CD14-positive monocyte (primary cell): Measurements from ENCODE around the gene GUSB. TPM values are rescaled to one million over a fixed set of nuclear protein-coding genes. Genes with fewer than 3 reads are reported as not detected.

Experiments used
- DNase-seq, 3 donors: peaks; one replicate each; pipeline ENCODE4 v3.0.0-alpha.2; 2011 to 2022
- H2AFZ ChIP-seq: 2 replicates; pipeline ENCODE4 v1.6.0; 2012; ENCODE audit warnings: mild to moderate bottlenecking, low read depth, low read length, inconsistent platforms; ENCODE audit not compliant: insufficient read depth, poor library complexity, severe bottlenecking
- H3K27ac ChIP-seq, 2 donors: 1 replicate in 1 of 2; 2 replicates in 1 of 2; pipeline ENCODE4 v1.5.1; 2012 to 2013; ENCODE audit warnings: low read length in 2 of 2, control low read depth in 1 of 2, inconsistent platforms in 1 of 2, low read depth in 1 of 2, mild to moderate bottlenecking in 1 of 2
- H3K27me3 ChIP-seq, 2 donors: one replicate each; pipeline versions ENCODE4 v1.6.0 to v1.6.1; 2011 to 2013; ENCODE audit warnings: low read length in 2 of 2; ENCODE audit not compliant: control insufficient read depth in 2 of 2, insufficient read depth in 2 of 2
- H3K36me3 ChIP-seq, 2 donors: replicated peaks in 1 of 2; 1 replicate in 1 of 2; 2 replicates in 1 of 2; pipeline versions ENCODE4 v1.5.1 to v1.6.1; 2012 to 2013; ENCODE audit warnings: low read length in 2 of 2, control low read depth in 1 of 2, inconsistent platforms in 1 of 2, mild to moderate bottlenecking in 1 of 2; ENCODE audit not compliant: insufficient read depth in 2 of 2, control insufficient read depth in 1 of 2
- H3K4me1 ChIP-seq, 2 donors: 1 replicate in 1 of 2; 2 replicates in 1 of 2; pipeline versions ENCODE4 v1.5.1 to v1.6.1; 2012 to 2013; ENCODE audit warnings: low read length in 2 of 2, control low read depth in 1 of 2, inconsistent platforms in 1 of 2, mild to moderate bottlenecking in 1 of 2, moderate library complexity in 1 of 2; ENCODE audit not compliant: insufficient read depth in 2 of 2, control insufficient read depth in 1 of 2
- H3K4me2 ChIP-seq: replicated peaks from 2 replicates; pipeline ENCODE3; 2012; ENCODE audit warnings: low read length, moderate library complexity, mild to moderate bottlenecking; ENCODE audit not compliant: poor library complexity, severe bottlenecking; ENCODE audit errors: extremely low read depth
- H3K4me3 ChIP-seq, 3 experiments: fragments of 200-600 bp in 1 of 3; sonication (generic) in 1 of 3; replicated peaks in 1 of 3; 1 replicate in 2 of 3; 2 replicates in 1 of 3; pipeline ENCODE4 v1.5.1; 2011 to 2013; ENCODE audit warnings: low read length in 3 of 3, mild to moderate bottlenecking in 3 of 3, control low read depth in 2 of 3, low read depth in 2 of 3, inconsistent platforms in 1 of 3, moderate library complexity in 1 of 3
- H3K79me2 ChIP-seq: 2 replicates; pipeline ENCODE4 v1.6.0; 2012; ENCODE audit warnings: mild to moderate bottlenecking, control low read depth, inconsistent platforms, low read length, moderate library complexity; ENCODE audit not compliant: insufficient read depth
- H3K9ac ChIP-seq: 2 replicates; pipeline ENCODE4 v1.6.0; 2017; ENCODE audit warnings: low read length, mild to moderate bottlenecking; ENCODE audit not compliant: insufficient read depth, poor library complexity, severe bottlenecking
- H3K9me3 ChIP-seq, 2 donors: replicated peaks in 1 of 2; 1 replicate in 1 of 2; 2 replicates in 1 of 2; pipeline versions ENCODE4 v1.5.1 to v1.6.1; 2012 to 2013; ENCODE audit warnings: low read length in 2 of 2, control low read depth in 1 of 2; ENCODE audit not compliant: control insufficient read depth in 1 of 2, insufficient read depth in 1 of 2
- H4K20me1 ChIP-seq: 2 replicates; pipeline ENCODE4 v1.6.0; 2012; ENCODE audit warnings: mild to moderate bottlenecking, low read length, control low read depth, moderate library complexity; ENCODE audit not compliant: insufficient read depth
- H3K27ac Mint-ChIP-seq, 7 donors: one replicate each; pipeline ENCODE4 v1.8.0; 2020; ENCODE audit warnings: mild to moderate bottlenecking in 7 of 7, mixed read lengths in 7 of 7, moderate library complexity in 6 of 7, inconsistent platforms in 2 of 7
- H3K27me3 Mint-ChIP-seq, 3 donors: one replicate each; pipeline ENCODE4 v1.8.0; 2021 to 2022; ENCODE audit warnings: low read depth in 3 of 3, mild to moderate bottlenecking in 3 of 3, mixed read lengths in 3 of 3, moderate library complexity in 3 of 3, inconsistent platforms in 1 of 3
- H3K36me3 Mint-ChIP-seq, 2 donors: one replicate each; pipeline ENCODE4 v1.8.0; 2020; ENCODE audit warnings: mixed read lengths in 2 of 2, inconsistent platforms in 1 of 2, mild to moderate bottlenecking in 1 of 2
- H3K4me1 Mint-ChIP-seq: one replicate; pipeline ENCODE4 v1.8.0; 2020; ENCODE audit warnings: mild to moderate bottlenecking, mixed read lengths
- H3K4me3 Mint-ChIP-seq, 2 donors: one replicate each; pipeline ENCODE4 v1.8.0; 2020; ENCODE audit warnings: mild to moderate bottlenecking in 2 of 2, mixed read lengths in 2 of 2, moderate library complexity in 1 of 2
- H3K9me3 Mint-ChIP-seq, 7 donors: one replicate each; pipeline ENCODE4 v1.8.0; 2020 to 2022; ENCODE audit warnings: mixed read lengths in 7 of 7, mild to moderate bottlenecking in 6 of 7, moderate library complexity in 6 of 7, inconsistent platforms in 2 of 7
- WGBS: methylation state at CpG from one replicate; pipeline ENCODE4 v1.1.5; 2013; ENCODE audit warnings: missing lambda C conversion rate; ENCODE audit not compliant: insufficient coverage; 5-methylcytosine and 5-hydroxymethylcytosine counted together
- intact Hi-C, 2 donors: fragments of 100-400 bp; cut with micrococcal nuclease; formaldehyde crosslinking; loops; one replicate each; pipeline versions ENCODE4 v1.15.0 to v1.15.1; 2023
- polyA plus RNA-seq, 3 donors: library from polyadenylated mRNA; depleted of rRNA in 1 of 3; unstranded in 2 of 3; stranded (reverse) in 1 of 3; fragments of 300-500 nt in 2 of 3; fragments of >200 nt in 1 of 3; fragmentation: Illumina TruSeq in 2 of 3; gene quantifications; 1 replicate in 2 of 3; 2 replicates in 1 of 3; pipeline ENCODE4 v1.2.3, GENCODE V29; 2012 to 2021
- TF ChIP-seq, protein P1 (sequence below): fragments of 200-600 bp; IDR thresholded peaks from one replicate; pipeline ENCODE4 v1.8.0; 2022; ENCODE audit warnings: antibody characterized with exemption, mild to moderate bottlenecking

The GUSB gene
- polyA plus RNA-seq, 3 donors: 113 to 121 (median 115) TPM

DNA sequence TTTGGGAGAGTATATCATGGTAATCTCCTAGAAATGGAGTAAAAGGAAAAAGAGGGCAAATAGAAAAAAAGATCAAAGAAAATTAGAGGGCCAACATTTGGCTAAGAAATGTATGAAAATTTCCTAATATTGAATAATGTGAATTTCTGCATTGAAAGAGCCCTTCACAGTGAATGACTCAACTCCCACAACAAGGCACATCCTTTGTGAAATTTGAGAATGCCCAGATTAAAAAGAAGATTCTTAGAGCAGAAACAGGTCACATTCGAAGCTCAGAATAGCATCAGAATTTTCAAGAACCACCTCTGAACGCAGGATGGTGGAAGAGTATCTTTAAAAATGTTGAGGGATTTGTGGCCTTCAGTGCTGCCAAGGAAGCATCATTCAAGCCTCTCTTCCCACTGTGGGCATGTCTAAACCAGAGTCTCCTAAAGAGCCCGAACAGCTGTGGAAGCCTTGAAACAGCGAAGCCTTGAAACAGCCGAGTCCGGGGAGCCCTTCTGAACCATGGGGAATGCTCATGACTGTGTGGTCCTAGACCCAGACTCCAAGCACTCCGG lies 43.6 kb downstream of the GUSB start:
- Histone ChIP-seq H4K20me1 (no peaks in the 10 kb centered on the region), H3K4me2 (no peak overlapping the region), H3K79me2 (peaks cover 7% of the 10 kb centered on the region), H3K9me3 (no peaks in the 10 kb centered on the region), H3K27me3 (no peaks in the 10 kb centered on the region), H3K9ac (no peak overlapping the region), H3K27ac (no peak overlapping the region), H3K4me1 (no peaks in the 10 kb centered on the region), H2AFZ (no peak overlapping the region), H3K36me3 (peaks cover 0 to 10% of the 10 kb centered on the region in 2 donors), H3K4me3 (no peak overlapping the region)
- Mint-ChIP-seq H3K27me3 (no peaks in the 10 kb centered on the region), H3K27ac (no peak overlapping the region), H3K4me3 (no peak overlapping the region), H3K36me3 (peaks cover 7 to 9% of the 10 kb centered on the region in 2 donors), H3K9me3 (peaks cover 0 to 2% (median 0%) of the 10 kb centered on the region in 7 donors), H3K4me1 (no peaks in the 10 kb centered on the region)
- TF ChIP-seq, protein P1, sequence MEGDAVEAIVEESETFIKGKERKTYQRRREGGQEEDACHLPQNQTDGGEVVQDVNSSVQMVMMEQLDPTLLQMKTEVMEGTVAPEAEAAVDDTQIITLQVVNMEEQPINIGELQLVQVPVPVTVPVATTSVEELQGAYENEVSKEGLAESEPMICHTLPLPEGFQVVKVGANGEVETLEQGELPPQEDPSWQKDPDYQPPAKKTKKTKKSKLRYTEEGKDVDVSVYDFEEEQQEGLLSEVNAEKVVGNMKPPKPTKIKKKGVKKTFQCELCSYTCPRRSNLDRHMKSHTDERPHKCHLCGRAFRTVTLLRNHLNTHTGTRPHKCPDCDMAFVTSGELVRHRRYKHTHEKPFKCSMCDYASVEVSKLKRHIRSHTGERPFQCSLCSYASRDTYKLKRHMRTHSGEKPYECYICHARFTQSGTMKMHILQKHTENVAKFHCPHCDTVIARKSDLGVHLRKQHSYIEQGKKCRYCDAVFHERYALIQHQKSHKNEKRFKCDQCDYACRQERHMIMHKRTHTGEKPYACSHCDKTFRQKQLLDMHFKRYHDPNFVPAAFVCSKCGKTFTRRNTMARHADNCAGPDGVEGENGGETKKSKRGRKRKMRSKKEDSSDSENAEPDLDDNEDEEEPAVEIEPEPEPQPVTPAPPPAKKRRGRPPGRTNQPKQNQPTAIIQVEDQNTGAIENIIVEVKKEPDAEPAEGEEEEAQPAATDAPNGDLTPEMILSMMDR: no peak
- 100% methylated on average over 3 of the region's 7 CpGs for WGBS
- intact Hi-C loops: no loop called here
- no peak for DNase-seq

DNA sequence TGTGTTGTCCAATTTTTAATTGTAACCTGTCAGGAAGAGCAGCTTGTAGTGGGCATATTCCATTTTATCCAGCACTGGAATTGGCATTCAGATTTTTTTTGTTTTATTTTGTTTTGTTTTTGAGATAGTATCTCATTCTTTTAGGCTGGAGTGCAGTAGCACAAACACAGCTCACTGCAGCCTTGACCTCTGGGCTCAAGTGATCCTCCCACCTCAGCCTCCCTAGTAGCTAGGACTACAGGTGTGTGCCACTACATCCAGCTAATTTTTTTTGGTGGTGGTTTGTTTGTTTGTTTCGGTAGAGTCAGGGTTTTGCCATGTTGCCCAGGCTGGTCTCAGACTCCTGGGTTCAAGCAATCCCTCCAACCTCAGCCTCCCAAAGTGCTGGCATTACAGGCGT lies 44.7 kb downstream of the GUSB start:
- Histone ChIP-seq H3K27me3 (no peaks in the 10 kb centered on the region), H3K79me2 (peaks cover 7% of the 10 kb centered on the region), H3K27ac (no peak overlapping the region), H3K9ac (no peak overlapping the region), H3K9me3 (no peaks in the 10 kb centered on the region), H2AFZ (no peak overlapping the region), H3K36me3 (peaks cover 0 to 10% of the 10 kb centered on the region in 2 donors), H4K20me1 (no peaks in the 10 kb centered on the region), H3K4me1 (no peaks in the 10 kb centered on the region), H3K4me3 (no peak overlapping the region), H3K4me2 (no peak overlapping the region)
- Mint-ChIP-seq H3K36me3 (peaks cover 7 to 9% of the 10 kb centered on the region in 2 donors), H3K9me3 (peaks cover 0 to 2% (median 0%) of the 10 kb centered on the region in 7 donors), H3K27me3 (no peaks in the 10 kb centered on the region), H3K4me1 (peaks cover 2% of the 10 kb centered on the region), H3K4me3 (no peak overlapping the region), H3K27ac (peak overlapping the region in 4 of 7 donors; percentile 18 to 41 (median 35))
- no peak for DNase-seq
- intact Hi-C loops: no loop called here
- TF ChIP-seq, protein P1: no peak
- no CpG with 5 or more reads among the region's 2 CpGs for WGBS
